Measurements from ENCODE around the gene DDX59. TPM values are rescaled to one million over a fixed set of nuclear protein-coding genes. Genes with fewer than 3 reads are reported as not detected.

DDX59 gene
- total and polyA plus RNA-seq, 10 of the 15 experiments (the other 5 are each of a cell fraction or from before 2014, with no cell fraction given), result 17.3 to 42.1 (median 23.6) TPM

GRCh38 chr1:200692316-200692715 is 22.6 kb upstream of the DDX59 start (continued):
- TF ChIP-seq NFYB (IDR thresholded peaks at IDR 0.05; ENCODE audit: insufficient read depth, low read depth, low read length) (no peak), RAD21 (IDR thresholded peaks at IDR 0.05; ENCODE audit: insufficient read depth, low read depth, low read length) (no peak), ATF2 (IDR thresholded peaks at IDR 0.05; ENCODE audit: low read length) (no peak), SMAD5 (IDR thresholded peaks at IDR 0.05; ENCODE audit: low read depth) (no peak)

- Histone ChIP-seq H3K27me3 (replicated peaks in 1 of 2; ENCODE audit: control insufficient read depth in 2 of 2, insufficient read depth in 2 of 2, low read length in 1 of 2) (no peaks in the 10 kb centered on the region), H3K9me3 (replicated peaks; ENCODE audit: control insufficient read depth, insufficient read depth, low read length) (no peaks in the 10 kb centered on the region), H3K27ac (ENCODE audit: control insufficient read depth, insufficient read depth) (no peak overlapping the region), H3K79me2 (ENCODE audit: control insufficient read depth, insufficient read depth, low read length) (no peaks in the 10 kb centered on the region), H3K4me2 (ENCODE audit: control insufficient read depth, insufficient read depth) (no peak overlapping the region), H4K20me1 (ENCODE audit: control insufficient read depth, insufficient read depth) (no peaks in the 10 kb centered on the region), H3K36me3 (ENCODE audit: control insufficient read depth in 2 of 2, insufficient read depth in 2 of 2, low read length in 1 of 2) (no peaks in the 10 kb centered on the region), H3K4me3 (no peak overlapping the region), H3K4me1 (ENCODE audit: control insufficient read depth, insufficient read depth, low read length) (no peaks in the 10 kb centered on the region), H3K9ac (ENCODE audit: control insufficient read depth, insufficient read depth, low read length) (no peak overlapping the region), H2AFZ (ENCODE audit: control insufficient read depth, low read depth, low read length) (no peak overlapping the region)
- ChIA-PET RAD21 (ENCODE audit: unreplicated experiment) (no interaction called here), SMC1A (ENCODE audit: uncharacterized antibody, unreplicated experiment) (no interaction called here), CTCF (interaction anchor here (0.6 kb wide), 1 partner anchor 1008 kb away, joined by 3 read pairs; no protein-coding TSS in a partner anchor), POLR2A (no interaction called here)
- 2% methylated on average over 2 of the region's 2 CpGs for WGBS (ENCODE audit: insufficient coverage, insufficient replicate concordance, low lambda C conversion rate, missing lambda C conversion rate)
- ATAC-seq (no peak), DNase-seq (ENCODE audit: low read depth, low spot score) (no peak), FAIRE-seq (no peak)
- BruUV-seq (replicated peaks), result no TSS peak
- in situ Hi-C loops (cut with MboI) (no loop called here), intact Hi-C loops (cut with micrococcal nuclease; ENCODE audit: unreplicated experiment) (no loop called here)
- no peak for TF ChIP-seq ZBTB33 (IDR thresholded peaks at IDR 0.05)
- TF ChIP-seq MLLT1 (IDR thresholded peaks at IDR 0.05), result no peak
- no peak for TF ChIP-seq RUNX3 (IDR thresholded peaks at IDR 0.05; ENCODE audit: low read length)
- no peak for TF ChIP-seq ZZZ3 (IDR thresholded peaks at IDR 0.05; ENCODE audit: control insufficient read depth, insufficient read length, low read depth)
- TF ChIP-seq REST (IDR thresholded peaks at IDR 0.05; ENCODE audit: low read depth, low read length), result no peak
- no peak for TF ChIP-seq NRF1 (conservative IDR thresholded peaks at IDR 0.05; ENCODE audit: low read depth, low read length)
- TF ChIP-seq RELB (IDR thresholded peaks at IDR 0.05; ENCODE audit: low read depth), result no peak
- no peak for TF ChIP-seq ZNF384 (IDR thresholded peaks at IDR 0.05; ENCODE audit: borderline replicate concordance, low read depth, low read length)
- TF ChIP-seq SUZ12 (IDR thresholded peaks at IDR 0.05; ENCODE audit: unreplicated experiment), result no peak
These were observed 16.9 kb upstream of the DDX59 start for GRCh38 chr1:200686620-200687019.

All from GM12878 (cell line).